Measurements from ENCODE around the gene MUC20.

DNA sequence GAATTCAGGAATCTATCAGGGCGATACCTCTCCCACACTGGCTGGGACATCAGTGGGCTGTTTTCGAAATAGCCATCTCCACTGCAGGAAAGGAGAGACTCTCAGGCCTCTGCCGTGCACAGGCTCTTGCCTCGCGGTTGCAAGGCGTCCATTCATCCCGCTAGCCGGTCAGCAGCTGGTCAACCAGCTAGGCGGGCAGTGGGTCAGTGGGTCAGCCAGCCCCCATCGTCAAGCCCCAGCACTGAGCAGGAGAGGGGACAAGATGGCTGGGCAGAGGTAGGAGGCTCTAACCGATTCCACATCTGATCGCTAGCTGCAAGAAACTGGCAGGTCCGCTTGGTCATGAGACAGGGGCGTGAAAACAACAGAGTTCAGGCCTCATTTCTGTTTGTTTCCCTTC is 45.9 kb downstream of the MUC20 start:
- TF ChIP-seq, protein P1, sequence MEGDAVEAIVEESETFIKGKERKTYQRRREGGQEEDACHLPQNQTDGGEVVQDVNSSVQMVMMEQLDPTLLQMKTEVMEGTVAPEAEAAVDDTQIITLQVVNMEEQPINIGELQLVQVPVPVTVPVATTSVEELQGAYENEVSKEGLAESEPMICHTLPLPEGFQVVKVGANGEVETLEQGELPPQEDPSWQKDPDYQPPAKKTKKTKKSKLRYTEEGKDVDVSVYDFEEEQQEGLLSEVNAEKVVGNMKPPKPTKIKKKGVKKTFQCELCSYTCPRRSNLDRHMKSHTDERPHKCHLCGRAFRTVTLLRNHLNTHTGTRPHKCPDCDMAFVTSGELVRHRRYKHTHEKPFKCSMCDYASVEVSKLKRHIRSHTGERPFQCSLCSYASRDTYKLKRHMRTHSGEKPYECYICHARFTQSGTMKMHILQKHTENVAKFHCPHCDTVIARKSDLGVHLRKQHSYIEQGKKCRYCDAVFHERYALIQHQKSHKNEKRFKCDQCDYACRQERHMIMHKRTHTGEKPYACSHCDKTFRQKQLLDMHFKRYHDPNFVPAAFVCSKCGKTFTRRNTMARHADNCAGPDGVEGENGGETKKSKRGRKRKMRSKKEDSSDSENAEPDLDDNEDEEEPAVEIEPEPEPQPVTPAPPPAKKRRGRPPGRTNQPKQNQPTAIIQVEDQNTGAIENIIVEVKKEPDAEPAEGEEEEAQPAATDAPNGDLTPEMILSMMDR (IDR thresholded peaks at IDR 0.05 in 4 of 5, conservative IDR thresholded peaks at IDR 0.05 in 1 of 5), result no peak
- TF ChIP-seq POLR2A (IDR thresholded peaks at IDR 0.05), result no peak

All from gastrocnemius medialis (tissue), 4 donors.